H54 (cell line): ENCODE results near the gene COQ4.
A peak's percentile ranks its signal among the peaks of the same experiment; 100 is the strongest.
"Not testable (repeated sequence)": the region's sequence is repeated elsewhere in the genome, so short reads cannot be mapped to it uniquely, and the experiment has no call there.

Experiments used
- DNase-seq: peaks from one replicate; pipeline ENCODE4 v3.0.0; 2011; ENCODE audit warnings: low spot score, mixed read lengths; ENCODE audit not compliant: insufficient read length
- FAIRE-seq: peaks from 3 replicates; lab custom pipeline; 2011; peaks lifted over from hg19 to GRCh38; lab: Jason Lieb, UNC
- POLR2A ChIP-seq: IDR thresholded peaks from 2 replicates; pipeline ENCODE4 v1.6.1; 2011; ENCODE audit warnings: low read depth, mild to moderate bottlenecking, low read length

Gene COQ4

GRCh38 chr9:128316421-128316820 is 6.2 kb upstream of the COQ4 start:
- TF ChIP-seq POLR2A, result no peak
- DNase-seq (no peak), FAIRE-seq (no peak)

GRCh38 chr9:128317629-128318028 is 5.0 kb upstream of the COQ4 start:
- TF ChIP-seq POLR2A, result no peak
- FAIRE-seq, result no peak
- no peak for DNase-seq

GRCh38 chr9:128321343-128321742 is 1.3 kb upstream of the COQ4 start:
- DNase-seq (no peak), FAIRE-seq (no peak)
- no peak for TF ChIP-seq POLR2A

- no peak for DNase-seq
- FAIRE-seq, result no peak
- no peak for TF ChIP-seq POLR2A
Observed at GRCh38 chr9:128321879-128322403, 698 bp upstream of the COQ4 start.

- no peak for FAIRE-seq
- peak; percentile 61 for DNase-seq
- no peak for TF ChIP-seq POLR2A
Observed at GRCh38 chr9:128323212-128323730, 632 bp downstream of the COQ4 start.

- TF ChIP-seq POLR2A, result no peak
- no peak for FAIRE-seq
- no peak for DNase-seq
Observed at GRCh38 chr9:128323791-128324190, 1.2 kb downstream of the COQ4 start.

GRCh38 chr9:128324401-128324800 is 1.8 kb downstream of the COQ4 start:
- FAIRE-seq (no peak), DNase-seq (no peak)
- no peak for TF ChIP-seq POLR2A

- no peak for DNase-seq
- TF ChIP-seq POLR2A, result no peak
- no peak for FAIRE-seq
Observed at GRCh38 chr9:128325629-128326028, 3.0 kb downstream of the COQ4 start.

GRCh38 chr9:128333451-128333869 is 10.8 kb downstream of the COQ4 start:
- TF ChIP-seq POLR2A, result no peak
- DNase-seq, result no peak
- no peak for FAIRE-seq

GRCh38 chr9:128335161-128335560 is 12.5 kb downstream of the COQ4 start:
- no peak for TF ChIP-seq POLR2A
- DNase-seq, result no peak
- FAIRE-seq, result no peak

- FAIRE-seq, result no peak
- no peak for TF ChIP-seq POLR2A
- DNase-seq, result no peak
Observed at GRCh38 chr9:128335914-128336313, 13.3 kb downstream of the COQ4 start.

- TF ChIP-seq POLR2A, result no peak
- no peak for DNase-seq
- FAIRE-seq, result no peak
Observed at GRCh38 chr9:128337936-128338335, 15.3 kb downstream of the COQ4 start.

GRCh38 chr9:128338852-128339614 is 16.4 kb downstream of the COQ4 start:
- FAIRE-seq, DNase-seq: not testable (repeated sequence)

GRCh38 chr9:128339761-128340690 is 17.4 kb downstream of the COQ4 start, which contains the start of gene SLC27A4:
Gene SLC27A4, plus strand, starts transcription at chr9:128340527. Its CDS starts 2,606 bp downstream, at chr9:128343133.
- DNase-seq, result peak; percentile 96
- TF ChIP-seq POLR2A, result peak; percentile 78
- FAIRE-seq, result no peak
